Sigmoid colon (tissue), 4 donors: ENCODE data around the gene DIPK1A.

Experiments used
- CTCF ChIP-seq, 4 experiments: fragments of 450-650 bp in 3 of 4; fragments of 200-600 bp in 1 of 4; IDR thresholded peaks; one replicate each; pipeline ENCODE4 v1.5.1; 2016 to 2019; ENCODE audit warnings: antibody characterized with exemption in 4 of 4, mild to moderate bottlenecking in 3 of 4, moderate library complexity in 2 of 4
- EP300 ChIP-seq, 4 donors: sonication (generic); formaldehyde crosslinking; IDR thresholded peaks; one replicate each; pipeline ENCODE4 v1.6.1; 2017; ENCODE audit warnings: antibody characterized with exemption in 4 of 4
- POLR2A ChIP-seq, 2 donors: fragments of 450-650 bp; IDR thresholded peaks; one replicate each; pipeline ENCODE4 v1.6.1; 2016; ENCODE audit warnings: antibody characterized with exemption in 2 of 2, mild to moderate bottlenecking in 2 of 2, moderate library complexity in 2 of 2
- POLR2AphosphoS5 ChIP-seq, 4 donors: sonication (generic); formaldehyde crosslinking; IDR thresholded peaks; one replicate each; pipeline ENCODE4 v1.6.1; 2017; ENCODE audit warnings: antibody characterized with exemption in 4 of 4

DNA sequence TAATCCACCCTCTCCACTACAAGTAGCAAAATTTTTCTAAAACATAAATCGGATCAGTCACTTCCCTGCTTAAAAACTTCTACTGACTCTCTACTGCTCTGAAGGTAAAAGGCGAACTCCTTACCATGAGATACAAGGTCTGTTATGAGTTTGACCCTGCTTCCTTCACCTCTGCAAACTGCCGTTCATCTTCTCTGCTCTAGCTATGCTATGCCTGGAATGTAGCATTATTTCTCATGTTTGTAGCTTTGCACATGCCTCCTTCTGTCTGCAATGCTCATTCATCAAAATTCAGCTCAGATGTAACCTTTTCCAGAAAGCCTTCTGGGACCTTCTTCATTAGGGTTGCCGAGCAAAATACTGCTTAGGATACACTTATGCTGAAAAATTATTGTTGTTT is 98.7 kb downstream of the DIPK1A start:
- no peak for TF ChIP-seq CTCF (IDR thresholded peaks at IDR 0.05)
- no peak for TF ChIP-seq POLR2A (IDR thresholded peaks at IDR 0.05)
- no peak for TF ChIP-seq POLR2AphosphoS5 (IDR thresholded peaks at IDR 0.05)
- no peak for TF ChIP-seq EP300 (IDR thresholded peaks at IDR 0.05)
